ENCODE results near the gene NOP53.
A peak's percentile ranks its signal among the peaks of the same experiment; 100 is the strongest.
"Not testable (repeated sequence)": the region's sequence is repeated elsewhere in the genome, so short reads cannot be mapped to it uniquely, and the experiment has no call there.

NOP53 gene

GRCh38 chr19:47778049-47778953 is 33.0 kb downstream of the NOP53 start, which contains the start of gene SELENOW:
Gene SELENOW (plus strand): TSS chr19:47778703. CDS start chr19:47778786, 83 bp downstream.
- peak; percentile 82 for DNase-seq (ENCODE audit: low spot score)

- DNase-seq (ENCODE audit: low spot score), result peak; percentile 72
Observed at GRCh38 chr19:47778954-47779351, 33.6 kb downstream of the NOP53 start.

GRCh38 chr19:47779524-47780214 is 34.3 kb downstream of the NOP53 start:
- no peak for DNase-seq (ENCODE audit: low spot score)

GRCh38 chr19:47780215-47780551 is 34.8 kb downstream of the NOP53 start:
- no peak for DNase-seq (ENCODE audit: low spot score)

- DNase-seq (ENCODE audit: low spot score), result peak; percentile 78
Observed at GRCh38 chr19:47781590-47782262, 36.4 kb downstream of the NOP53 start.

GRCh38 chr19:47786566-47786965 is 41.2 kb downstream of the NOP53 start:
- DNase-seq (ENCODE audit: low spot score), result no peak

- not testable (repeated sequence) for DNase-seq (ENCODE audit: low spot score)
Observed at GRCh38 chr19:47787307-47787706, 42.0 kb downstream of the NOP53 start.

GRCh38 chr19:47789811-47790210 is 44.5 kb downstream of the NOP53 start:
- DNase-seq (ENCODE audit: low spot score), result not testable (repeated sequence)

- DNase-seq (ENCODE audit: low spot score), result no peak
Observed at GRCh38 chr19:47790398-47790814, 45.1 kb downstream of the NOP53 start.

GRCh38 chr19:47792616-47793015 is 47.3 kb downstream of the NOP53 start:
- DNase-seq (ENCODE audit: low spot score), result no peak

GRCh38 chr19:47794526-47794925 is 49.2 kb downstream of the NOP53 start:
- DNase-seq (ENCODE audit: low spot score), result no peak

GRCh38 chr19:47796785-47797184 is 51.4 kb downstream of the NOP53 start:
- DNase-seq (ENCODE audit: low spot score), result no peak

- no peak for DNase-seq (ENCODE audit: low spot score)
Observed at GRCh38 chr19:47797996-47798903, 52.9 kb downstream of the NOP53 start.

- no peak for DNase-seq (ENCODE audit: low spot score)
Observed at GRCh38 chr19:47798904-47799266, 53.5 kb downstream of the NOP53 start.

- no peak for DNase-seq (ENCODE audit: low spot score)
Observed at GRCh38 chr19:47801270-47801669, 55.9 kb downstream of the NOP53 start.

GRCh38 chr19:47802521-47803043 is 57.2 kb downstream of the NOP53 start:
- no peak for DNase-seq (ENCODE audit: low spot score)

GRCh38 chr19:47803148-47803547 is 57.8 kb downstream of the NOP53 start:
- DNase-seq (ENCODE audit: low spot score), result not testable (repeated sequence)

GRCh38 chr19:47803671-47804070 is 58.3 kb downstream of the NOP53 start:
- DNase-seq (ENCODE audit: low spot score), result not testable (repeated sequence)

GRCh38 chr19:47804451-47804850 is 59.1 kb downstream of the NOP53 start, which contains the start of gene TPRX1:
Gene TPRX1 (minus strand): TSS chr19:47804551. CDS start chr19:47804539, 12 bp downstream.
- not testable (repeated sequence) for DNase-seq (ENCODE audit: low spot score)

GRCh38 chr19:47805313-47805712 is 60.0 kb downstream of the NOP53 start:
- no peak for DNase-seq (ENCODE audit: low spot score)

- no peak for DNase-seq (ENCODE audit: low spot score)
Observed at GRCh38 chr19:47806435-47806834, 61.1 kb downstream of the NOP53 start.
